Activated CD8-positive, alpha-beta memory T cell treated with anti-CD3 and anti-CD28 coated beads for 4 hours (primary cell): ENCODE data around the gene SMPD3.

Source experiments
- DNase-seq, 2 donors: peaks; one replicate each; pipeline ENCODE4 v3.0.0-alpha.2; 2020; ENCODE audit warnings: low read depth in 2 of 2

Gene SMPD3

DNA sequence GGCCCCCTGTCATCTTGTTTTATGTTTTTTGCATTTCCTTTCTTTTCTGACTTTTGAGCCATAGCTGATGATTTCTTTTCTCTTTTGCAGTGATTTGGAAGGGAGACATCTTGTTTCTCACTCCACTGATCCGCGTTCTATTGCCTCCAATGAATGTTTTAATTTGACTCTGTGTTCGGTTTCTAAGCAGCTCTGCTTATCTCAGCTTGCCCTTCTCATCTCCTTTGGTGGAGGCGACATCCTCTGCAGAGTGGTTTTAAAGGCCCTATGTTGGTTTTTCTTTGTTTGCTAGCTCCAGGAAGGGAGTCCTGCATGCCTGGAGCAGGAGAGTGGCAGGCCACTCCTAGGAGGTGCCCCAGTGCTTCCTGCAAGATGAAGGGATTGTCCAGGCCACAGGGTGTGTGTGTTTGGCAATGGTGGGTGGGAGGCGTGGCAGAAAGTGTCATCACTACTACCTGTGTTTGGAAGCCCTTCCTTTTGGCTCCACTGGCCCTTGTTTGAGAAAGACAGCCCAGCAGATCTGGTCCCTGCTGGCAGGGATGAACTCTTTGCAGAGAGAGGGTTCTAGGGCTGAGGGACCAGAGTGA is 13.6 kb downstream of the SMPD3 start:
- DNase-seq, result no peak

DNA sequence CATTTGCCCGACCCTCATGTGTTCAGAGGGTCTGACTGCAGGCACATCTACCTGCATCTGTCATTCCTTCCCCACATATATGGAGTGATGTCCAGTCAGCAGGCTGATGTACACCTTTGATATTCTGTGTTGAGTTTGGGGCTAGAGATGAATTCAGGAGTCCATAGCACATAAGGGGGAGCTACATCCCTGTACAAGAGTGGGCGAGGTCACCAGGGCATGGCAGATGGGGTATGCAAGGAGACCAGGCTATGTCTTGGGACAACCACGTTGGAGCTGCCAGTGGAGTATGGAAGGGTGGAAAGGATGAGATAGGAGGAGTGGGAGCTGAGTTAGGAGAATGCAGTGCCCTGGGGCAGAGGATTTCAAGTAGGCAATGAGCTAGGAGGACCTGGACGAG is 15.0 kb downstream of the SMPD3 start:
- no peak for DNase-seq

DNA sequence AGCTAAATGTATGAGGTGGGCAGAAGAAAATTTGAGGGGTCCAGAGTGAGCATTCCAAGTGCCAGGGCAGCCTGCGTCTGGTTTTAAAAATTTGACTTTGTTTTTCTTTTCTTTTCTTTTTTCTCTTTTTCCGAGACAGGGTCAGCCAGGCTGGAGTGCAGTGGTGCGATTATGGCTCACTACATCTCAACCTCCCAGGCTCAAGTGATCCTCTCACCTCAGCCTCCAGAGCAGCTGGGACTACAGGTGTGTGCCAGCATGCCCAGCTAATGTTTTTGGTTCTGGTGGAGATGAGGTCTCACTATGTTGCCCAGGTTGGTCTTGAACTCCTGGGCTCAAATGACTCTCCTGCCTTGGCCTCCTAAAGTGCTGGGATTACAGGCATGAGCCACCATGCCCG is 15.6 kb downstream of the SMPD3 start:
- no peak for DNase-seq

DNA sequence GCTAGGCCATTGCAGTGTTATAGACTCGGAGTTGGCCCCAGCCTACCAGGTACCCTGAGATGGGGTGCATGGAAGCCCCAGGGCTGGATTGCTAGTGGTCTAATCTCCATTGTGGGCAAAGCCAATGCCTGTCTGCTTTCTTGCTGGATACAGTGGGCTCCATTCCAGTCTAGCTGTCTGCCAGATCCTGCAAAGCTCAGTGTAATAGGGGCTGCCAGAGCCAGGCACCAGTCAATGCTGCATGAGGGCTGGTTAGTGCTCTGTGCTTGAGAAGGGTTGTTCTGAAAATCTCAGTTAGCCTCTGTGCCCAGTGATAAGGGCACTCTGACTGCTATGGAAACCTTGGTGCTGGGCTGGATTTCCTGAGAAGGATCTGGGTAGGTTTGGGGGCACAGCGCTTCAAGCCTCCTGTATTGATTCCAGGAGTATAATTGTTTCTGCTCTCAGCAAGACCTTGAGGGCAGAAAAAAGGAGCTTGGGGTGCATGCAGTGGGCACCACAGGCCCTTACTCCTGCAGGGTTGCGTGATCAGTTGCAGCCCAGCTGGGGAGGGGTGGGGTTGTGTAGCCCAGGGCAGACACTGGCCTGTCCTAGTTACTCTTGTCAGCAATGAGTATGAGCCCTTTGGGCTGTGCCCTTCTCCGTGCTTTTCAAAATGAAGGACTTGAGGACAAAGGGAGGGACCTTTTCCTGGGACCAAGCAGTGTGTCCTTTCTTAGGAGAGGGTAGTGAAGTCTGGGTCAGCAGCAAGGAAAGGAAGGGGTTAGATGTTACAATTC is 19.0 kb downstream of the SMPD3 start:
- no peak for DNase-seq

DNA sequence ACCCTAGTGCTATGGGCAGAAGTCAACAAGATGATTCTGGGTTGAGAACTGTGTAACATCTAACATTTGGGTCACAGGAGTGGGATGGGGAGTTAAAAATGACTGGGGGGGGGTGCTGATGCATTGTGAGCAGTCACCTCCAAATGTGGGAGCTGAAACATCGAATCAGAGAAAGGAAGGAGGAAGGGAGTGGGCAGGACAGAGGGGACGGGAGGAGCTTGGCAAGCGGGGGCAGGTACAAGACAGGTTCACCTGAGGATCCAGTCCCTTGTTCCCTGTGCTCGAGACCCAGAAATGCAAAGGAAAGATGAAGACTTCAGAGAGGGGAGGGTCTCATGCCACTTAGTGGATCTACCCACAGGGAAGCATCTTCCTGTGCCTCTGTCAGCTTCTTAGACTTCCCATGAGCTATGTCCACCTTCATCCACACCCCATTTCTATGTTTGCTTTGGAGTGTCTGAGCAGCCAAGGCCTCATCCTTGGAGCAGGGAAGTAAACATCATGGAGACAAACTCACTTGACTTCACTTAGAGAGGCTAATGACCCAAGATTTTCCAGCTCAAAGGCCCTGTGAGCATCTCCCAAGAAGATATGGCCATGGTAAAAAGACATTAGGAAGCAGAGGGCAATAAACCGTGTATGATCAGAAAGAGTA is 20.5 kb downstream of the SMPD3 start:
- DNase-seq, result no peak

DNA sequence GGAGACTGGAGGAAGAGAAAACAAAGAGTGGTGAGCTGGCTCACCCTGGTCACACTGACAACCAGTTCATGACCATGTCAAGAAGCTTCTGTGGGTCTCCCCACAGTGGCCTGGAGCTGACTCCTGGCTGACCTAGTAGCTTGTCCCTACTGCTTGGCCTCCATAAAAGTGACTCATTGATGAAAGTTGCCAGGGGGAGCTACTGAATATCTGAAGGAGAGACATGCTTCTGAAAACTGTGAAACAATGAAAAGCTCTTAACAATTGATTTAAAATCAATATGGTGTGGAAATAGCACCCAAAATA is 22.0 kb downstream of the SMPD3 start:
- DNase-seq, result no peak

DNA sequence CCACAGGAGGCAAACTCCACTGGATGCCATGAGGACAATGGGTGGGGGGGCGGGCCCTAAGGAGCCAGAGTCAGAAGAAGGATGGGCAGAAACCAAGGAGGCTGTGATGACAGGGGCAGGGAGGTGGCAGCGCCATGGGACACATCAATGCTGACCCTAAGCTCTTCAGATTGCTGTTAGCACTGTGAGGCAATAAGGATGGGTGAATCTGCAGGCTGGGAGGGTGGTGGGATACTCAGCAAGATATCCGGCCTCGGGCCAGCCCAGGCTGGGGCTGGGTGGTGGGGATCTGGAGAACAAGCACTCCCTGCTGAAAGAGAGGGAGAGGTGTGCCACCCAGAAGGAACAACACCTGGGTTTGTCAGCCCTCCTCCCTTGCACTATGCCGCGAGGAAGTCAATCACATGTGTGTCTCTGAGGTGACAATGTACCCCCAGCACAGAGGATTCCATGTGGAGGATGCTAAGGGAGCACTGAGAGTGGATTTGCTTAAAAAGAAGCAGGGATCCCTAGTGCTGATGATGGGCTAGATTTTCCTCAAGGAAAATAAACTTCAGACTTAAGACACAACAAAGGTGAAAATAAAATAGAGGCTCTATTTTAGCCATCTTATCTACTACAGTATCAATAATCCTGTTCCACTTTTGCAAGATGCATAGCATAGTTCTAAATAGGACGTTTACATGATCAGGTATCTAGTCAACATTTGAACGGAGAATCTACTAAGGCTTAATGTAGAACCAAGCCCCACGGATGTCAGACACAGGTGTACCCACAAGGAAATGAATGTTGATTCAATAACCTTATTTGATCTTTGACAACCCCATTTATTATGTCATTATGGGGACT is 22.6 kb downstream of the SMPD3 start:
- DNase-seq, result no peak

DNA sequence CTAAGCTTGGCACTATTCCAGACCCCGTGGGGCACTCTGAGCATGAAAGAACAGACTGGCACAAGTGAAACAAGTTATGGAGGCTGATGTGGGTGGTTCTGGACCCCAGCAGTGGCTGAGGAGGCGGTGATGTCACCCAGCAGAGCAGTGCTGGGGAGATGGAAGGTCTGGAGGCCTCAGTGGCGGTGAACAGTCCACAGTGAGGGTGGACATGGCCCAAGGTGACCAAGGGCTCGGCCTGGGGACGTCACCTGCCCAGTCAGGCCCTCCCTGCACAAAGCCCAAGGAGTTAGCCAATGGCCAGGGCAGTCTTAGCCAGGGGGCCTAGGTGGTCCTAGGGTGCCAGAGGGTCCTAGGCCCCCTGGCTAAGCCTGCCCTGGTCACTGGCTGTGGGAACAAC is 24.5 kb downstream of the SMPD3 start:
- no peak for DNase-seq

DNA sequence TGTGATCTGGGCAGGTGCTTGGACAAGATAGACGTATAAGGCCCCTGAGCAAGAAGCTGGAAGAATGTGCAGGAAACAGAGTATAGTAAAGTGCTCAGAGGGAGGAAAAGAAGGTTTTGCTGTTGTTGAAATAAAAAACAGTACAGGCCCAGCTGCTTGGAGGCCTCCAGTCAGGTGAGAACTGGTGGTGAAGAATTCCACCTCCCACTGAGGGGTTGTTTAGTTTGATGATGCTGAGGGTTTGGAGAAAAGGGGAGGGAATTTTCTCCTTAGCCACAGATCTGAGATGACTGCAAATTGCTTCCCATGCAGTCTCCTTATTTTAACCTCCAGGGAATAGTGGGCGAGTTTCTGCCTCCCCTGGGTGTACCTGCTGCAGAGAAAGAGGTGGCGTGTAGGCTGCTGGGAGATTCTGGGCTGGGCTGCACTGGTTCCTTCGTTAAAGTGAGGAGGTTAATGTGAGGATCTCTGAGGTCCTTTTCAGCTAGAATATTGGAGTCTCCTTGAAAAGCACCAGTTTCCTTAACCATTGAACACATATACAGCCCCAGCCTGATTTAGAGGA is 25.8 kb downstream of the SMPD3 start:
- DNase-seq, result no peak

DNA sequence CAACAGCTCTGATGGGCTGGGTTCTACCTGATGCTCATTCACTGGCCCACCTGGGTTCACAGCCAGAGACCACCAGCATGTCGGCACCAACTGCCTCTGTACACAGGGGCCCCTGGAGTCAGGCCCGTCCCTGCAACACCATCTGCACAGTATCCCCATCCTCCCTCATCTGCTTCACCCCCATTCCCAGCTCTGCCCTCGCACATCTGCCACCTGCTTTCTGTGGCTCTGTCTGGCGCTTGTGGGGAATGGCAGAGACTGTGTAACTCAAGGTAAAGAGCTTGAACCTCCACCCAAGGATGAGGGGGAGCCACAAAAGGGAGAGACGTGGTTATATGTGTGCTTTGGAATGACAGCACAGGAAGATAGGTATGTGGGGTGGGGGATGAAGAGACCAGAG is 27.2 kb downstream of the SMPD3 start:
- no peak for DNase-seq

DNA sequence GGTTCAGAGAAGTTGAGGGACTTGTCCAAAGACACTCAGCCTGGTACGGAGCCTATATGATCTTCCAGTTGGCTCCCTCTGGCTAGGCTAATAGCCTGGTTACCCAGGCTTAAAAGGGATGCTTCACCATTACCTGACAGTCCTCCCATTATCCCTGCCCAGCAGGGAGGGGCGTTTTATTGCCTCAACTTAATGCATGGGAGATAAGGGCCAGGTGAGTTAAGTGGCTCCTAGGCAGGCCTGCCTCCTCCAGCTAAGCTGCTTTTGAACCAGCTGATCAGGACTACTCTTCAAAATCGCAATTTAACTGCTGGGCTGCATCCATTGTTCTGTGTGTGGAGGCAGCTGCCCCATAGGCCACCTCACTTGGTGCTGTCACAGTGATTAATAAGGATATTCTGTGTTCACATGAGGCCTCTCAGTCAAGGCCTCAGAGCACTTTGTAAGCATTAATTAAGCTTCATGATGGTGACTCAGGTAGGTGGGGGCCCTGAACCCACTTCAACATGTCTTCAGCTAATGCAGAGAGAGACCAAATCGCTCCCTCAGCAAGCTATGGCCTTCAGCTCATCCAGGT is 27.9 kb downstream of the SMPD3 start:
- no peak for DNase-seq

DNA sequence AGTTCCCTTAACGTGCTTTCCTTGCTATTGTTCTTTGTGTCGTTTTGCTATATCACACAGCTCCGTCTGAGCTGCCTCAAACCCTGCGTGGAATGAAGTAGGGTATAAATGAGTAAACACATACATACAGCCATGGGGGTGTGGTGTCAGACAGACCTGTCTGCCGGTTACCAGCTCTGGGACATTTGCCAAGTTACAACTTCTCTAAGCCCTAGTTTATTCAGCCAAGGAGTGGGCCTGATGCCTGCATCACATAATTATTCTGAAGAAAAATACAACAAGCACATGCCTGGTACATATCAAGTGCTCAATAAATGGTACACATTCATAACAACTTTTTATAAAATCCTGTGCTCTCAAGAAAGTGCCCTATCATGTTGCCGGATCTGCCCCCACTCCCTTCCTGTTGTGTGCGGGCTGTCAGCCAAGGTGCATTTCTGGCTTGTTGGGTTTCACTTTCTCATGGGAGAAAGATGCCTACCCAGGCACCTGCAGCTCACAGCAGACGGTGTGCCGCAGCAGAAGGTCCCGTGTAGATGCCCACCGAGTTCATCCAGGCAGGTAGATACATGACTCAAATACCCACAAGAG is 30.5 kb downstream of the SMPD3 start:
- peak; percentile 35 to 54 for DNase-seq

DNA sequence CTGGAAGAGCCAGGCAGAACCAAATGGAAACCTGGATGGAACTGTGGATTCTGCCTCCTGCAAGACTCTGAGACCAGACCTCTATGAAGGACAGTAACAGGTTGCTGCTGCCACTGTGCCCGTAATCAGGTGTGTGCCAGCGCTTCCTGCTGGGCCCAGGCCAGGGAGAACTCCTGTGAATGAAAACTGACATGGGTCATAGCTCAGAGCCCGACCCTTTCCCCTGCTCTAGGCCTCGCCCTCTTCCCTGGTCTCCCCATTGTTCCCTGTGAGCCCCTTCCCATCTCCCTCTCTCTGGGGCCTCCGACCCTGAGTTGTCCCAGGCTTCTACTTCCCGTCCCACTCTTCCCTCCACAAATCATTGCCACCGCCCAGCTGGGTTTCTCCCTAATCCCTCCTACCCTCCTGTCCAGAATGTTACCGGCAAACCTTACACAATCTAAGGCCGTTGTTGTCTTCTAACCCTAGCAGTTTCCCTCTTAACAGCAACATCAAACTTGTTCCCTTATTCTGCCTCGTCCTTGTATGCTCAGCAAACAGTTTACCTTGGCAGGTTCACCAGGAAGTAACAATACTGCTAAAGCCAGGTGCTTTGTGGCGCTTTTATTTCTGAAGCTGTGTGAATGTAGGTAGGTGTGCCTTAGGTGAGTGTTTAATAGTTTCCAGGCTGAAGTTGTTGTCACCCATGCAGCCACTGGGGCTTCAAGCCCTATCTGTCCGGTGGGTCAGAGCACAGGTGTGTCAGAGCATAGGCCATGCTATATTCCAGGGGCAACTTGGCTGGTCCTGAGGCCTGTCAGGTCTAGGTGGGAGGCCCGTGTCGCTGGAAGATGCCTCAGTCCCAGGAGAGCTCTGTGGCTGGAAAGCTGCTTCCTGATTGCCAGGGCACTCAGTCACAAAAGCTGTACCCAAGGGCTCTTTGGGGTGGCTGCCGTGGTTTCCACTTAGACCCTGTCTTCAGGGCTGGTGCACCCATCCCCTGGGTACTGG is 32.0 kb downstream of the SMPD3 start:
- DNase-seq, result no peak

DNA sequence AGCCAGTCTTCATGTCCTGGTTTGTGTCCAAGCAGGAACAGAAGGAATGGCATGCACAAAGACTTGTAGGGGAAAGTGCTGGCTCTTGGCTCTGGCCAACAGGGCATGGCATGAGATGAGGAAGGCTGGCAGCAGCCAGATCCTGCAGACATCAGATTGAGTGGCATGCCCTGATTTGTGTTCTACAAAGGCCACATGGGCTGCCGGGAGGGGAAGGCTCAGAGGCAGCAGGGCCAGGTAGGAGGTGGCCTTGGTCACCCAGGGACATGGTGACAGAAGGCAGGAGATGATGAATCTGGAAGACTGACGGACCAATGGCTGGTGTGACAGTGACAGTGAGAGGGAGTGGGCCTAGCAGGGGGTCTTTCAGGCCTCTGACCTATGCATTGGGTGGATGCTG is 33.7 kb downstream of the SMPD3 start:
- DNase-seq, result no peak

DNA sequence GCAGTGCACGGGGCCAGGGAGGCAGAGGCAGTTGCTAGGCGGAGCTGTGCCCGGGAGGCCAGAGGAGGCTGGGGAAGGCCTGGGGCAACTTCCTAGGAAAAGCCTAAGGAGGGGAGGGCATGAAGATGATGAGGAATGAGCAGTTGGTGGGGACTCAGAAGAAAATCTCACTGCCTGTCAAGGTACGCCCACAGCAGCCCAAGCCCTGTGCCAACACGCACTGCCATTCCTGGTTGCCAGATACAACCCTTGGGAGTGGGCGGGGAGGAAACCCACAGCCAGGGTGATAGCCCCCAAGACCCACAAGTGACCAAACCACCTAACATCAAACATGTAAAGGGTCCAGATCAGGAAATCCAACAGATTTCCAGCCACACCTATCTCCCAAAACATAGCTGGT is 36.2 kb downstream of the SMPD3 start:
- DNase-seq, result no peak

DNA sequence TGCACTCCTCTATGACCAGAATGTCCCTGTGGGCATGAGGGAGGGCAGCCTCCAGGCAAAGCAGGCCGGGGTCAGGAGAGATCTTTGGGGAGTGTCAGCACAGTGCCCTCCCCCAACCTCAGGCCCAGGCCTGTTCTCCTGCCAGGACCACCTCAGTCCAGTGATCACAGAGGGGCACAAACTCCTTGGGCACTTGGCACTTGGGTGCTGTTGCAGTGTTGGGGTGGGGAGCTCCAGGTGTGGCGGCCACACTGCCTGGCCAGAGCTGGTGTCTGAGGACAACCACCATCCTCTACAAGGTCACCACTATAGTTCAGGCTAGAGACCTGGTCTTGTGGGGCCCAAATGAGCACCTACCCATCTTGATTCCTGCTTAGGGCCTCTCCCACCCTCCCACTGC is 37.2 kb downstream of the SMPD3 start:
- DNase-seq, result no peak

DNA sequence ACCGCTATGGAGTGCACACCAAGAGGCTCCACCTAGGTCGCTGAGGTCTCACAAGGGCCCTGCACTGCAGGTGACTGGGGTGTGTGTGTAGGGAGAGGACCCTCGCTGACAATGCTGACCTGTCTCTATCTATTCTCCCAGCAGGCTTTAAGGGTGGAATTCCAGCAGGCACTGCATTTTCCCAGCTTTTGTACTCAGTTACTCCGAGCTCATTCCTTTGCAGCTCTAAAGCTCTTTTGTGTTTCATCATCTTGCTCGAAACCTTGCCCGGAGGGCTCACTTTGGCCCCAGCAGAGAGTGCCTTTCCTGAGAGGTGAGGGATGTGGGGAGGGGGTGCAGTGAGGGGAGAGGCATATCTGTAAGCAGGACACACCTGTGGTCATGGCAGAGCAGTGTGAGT is 39.3 kb downstream of the SMPD3 start:
- DNase-seq, result no peak

DNA sequence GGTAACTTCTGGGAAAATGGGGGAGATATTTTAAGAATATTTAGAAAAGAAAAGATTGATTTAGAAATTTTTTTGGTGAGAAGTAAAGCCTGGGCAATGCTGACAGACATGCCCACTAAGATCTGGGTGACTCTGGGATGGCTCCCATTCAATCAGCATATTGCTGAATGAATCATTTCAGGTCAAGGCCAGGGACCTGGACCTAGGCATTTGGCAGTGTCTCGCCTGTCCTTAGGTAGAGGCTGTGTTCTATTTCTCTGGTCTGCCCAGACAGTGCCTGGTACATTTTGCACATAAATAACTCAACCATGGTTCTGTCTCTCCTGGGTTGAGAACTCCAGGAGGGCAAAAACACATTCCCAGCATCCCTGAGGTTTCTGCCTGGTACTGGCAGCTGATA is 39.9 kb downstream of the SMPD3 start:
- no peak for DNase-seq

DNA sequence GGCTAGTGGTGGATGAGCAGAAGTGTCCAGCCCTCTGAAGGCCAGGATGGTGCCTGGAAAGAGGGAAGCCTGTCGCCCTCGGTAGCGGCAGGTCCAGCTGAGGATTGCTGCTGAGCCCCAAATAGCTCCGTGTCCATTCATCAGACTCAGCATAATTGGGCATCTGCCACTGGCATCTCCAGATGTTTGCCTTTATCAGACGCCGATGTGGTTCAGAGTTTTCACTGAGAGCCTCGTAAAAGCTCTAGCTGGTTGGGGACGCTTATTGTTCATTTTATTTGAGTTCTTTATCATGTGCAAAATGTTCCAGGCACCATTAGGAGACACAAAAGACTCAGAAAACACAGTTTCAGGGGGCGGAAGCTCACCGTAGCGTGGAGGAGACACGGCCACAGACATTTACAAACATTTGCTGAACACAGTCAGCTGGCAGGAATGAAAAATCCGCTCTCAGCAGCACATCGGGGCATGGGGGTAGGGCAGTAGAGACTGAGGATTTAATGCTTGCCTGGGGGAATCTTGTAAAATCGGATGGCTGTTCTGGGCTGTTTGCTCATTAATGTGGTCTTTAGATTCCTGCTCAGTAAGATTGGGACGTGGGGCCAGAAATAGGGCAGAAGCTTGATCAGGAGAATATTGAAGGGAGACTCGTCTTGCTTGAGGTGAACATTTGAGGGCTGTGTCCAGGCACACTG is 41.7 kb downstream of the SMPD3 start:
- DNase-seq, result no peak
